ENCODE measurements around the gene SPACA9. TPM values are rescaled to one million over a fixed set of nuclear protein-coding genes. Genes with fewer than 3 reads are reported as not detected.
A peak's percentile ranks its signal among the peaks of the same experiment; 100 is the strongest.

SPACA9 gene
- total RNA-seq, 4 donors from 2014 or later = 1.00 to 9.0 (median 1.7) TPM

DNA sequence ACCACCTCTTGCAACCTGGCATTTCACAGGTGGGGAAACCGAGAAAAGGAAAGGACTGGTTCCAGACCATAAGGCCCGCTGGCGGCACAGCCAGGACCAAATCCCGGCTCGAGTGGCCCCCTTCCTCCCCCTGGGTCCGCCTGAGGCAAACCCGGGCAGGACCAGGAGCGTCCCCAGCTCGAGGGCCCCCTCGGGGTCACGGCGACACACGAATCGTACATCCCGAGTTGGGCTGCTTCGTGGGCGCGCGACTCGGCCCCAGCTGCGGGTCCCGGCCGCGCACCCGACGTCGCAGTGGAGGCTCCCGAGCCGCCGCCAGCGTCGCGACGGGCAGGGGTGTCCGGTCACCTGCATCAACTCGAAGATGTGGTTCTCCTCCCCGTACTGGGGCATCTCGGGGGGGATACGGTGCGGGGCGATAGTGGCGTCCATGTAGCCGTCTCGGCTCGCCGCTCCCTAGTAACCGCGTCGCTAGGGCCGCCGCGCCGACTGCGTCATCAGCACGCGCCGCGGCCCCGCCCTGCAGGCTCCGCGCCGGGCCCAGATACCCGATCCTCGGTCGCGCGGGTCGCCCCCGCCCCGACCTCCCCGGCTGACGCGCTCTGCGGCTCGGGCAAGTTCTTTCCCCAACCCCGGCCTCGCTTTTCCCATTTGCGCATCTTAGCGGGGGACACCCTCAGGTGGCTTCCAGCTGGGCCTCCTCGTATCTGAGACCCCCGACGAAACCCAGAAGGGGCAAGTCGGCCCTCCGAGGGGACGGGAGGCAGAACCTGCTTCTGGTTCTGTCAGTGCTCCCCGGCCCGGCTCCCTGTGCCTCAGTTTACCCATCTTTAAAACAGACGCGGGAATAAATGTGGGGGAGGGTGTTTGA lies 639 bp upstream of the SPACA9 start, which contains the start of gene AK8:
TSS of gene AK8 (minus strand) at position 461 of the 871 bp plus-strand sequence. CDS start at position 432, 29 bp downstream.
- in situ Hi-C loops (cut with MboI; ENCODE audit: low pct_ligation_motif_present in 1 of 4, low pct_unique_long_range_greater_than_20kb in 1 of 4, low sequenced_read_pairs in 3 of 4) = no loop called here
- peak; percentile 35 to 55 (median 49) for TF ChIP-seq POLR2AphosphoS5 (IDR thresholded peaks at IDR 0.05)
- peak; percentile 38 for TF ChIP-seq POLR2A (IDR thresholded peaks at IDR 0.05)
- TF ChIP-seq, protein P1, sequence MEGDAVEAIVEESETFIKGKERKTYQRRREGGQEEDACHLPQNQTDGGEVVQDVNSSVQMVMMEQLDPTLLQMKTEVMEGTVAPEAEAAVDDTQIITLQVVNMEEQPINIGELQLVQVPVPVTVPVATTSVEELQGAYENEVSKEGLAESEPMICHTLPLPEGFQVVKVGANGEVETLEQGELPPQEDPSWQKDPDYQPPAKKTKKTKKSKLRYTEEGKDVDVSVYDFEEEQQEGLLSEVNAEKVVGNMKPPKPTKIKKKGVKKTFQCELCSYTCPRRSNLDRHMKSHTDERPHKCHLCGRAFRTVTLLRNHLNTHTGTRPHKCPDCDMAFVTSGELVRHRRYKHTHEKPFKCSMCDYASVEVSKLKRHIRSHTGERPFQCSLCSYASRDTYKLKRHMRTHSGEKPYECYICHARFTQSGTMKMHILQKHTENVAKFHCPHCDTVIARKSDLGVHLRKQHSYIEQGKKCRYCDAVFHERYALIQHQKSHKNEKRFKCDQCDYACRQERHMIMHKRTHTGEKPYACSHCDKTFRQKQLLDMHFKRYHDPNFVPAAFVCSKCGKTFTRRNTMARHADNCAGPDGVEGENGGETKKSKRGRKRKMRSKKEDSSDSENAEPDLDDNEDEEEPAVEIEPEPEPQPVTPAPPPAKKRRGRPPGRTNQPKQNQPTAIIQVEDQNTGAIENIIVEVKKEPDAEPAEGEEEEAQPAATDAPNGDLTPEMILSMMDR (IDR thresholded peaks at IDR 0.05) = no peak
- Histone ChIP-seq H3K27ac (peak within 1 kb of the TSS; percentile 80 to 86 (median 84)), H3K27me3 (no peaks in the 10 kb centered on the region), H3K4me1 (peaks cover 0 to 16% (median 8%) of the 10 kb centered on the region in 4 donors), H3K9me3 (no peaks in the 10 kb centered on the region), H3K36me3 (no peaks in the 10 kb centered on the region), H3K4me3 (peak within 1 kb of the TSS; percentile 71 to 97 (median 86))
- DNase-seq = peak; percentile 74
- 2% methylated on average over 57 of the region's 89 CpGs; no CpG with 5 or more reads in 1 of the 2 donors for WGBS, 2 donors (ENCODE audit: low coverage in 1 of 2)
- intact Hi-C loops (cut with DNase I; ENCODE audit: low total_unique reads) = no loop called here

DNA sequence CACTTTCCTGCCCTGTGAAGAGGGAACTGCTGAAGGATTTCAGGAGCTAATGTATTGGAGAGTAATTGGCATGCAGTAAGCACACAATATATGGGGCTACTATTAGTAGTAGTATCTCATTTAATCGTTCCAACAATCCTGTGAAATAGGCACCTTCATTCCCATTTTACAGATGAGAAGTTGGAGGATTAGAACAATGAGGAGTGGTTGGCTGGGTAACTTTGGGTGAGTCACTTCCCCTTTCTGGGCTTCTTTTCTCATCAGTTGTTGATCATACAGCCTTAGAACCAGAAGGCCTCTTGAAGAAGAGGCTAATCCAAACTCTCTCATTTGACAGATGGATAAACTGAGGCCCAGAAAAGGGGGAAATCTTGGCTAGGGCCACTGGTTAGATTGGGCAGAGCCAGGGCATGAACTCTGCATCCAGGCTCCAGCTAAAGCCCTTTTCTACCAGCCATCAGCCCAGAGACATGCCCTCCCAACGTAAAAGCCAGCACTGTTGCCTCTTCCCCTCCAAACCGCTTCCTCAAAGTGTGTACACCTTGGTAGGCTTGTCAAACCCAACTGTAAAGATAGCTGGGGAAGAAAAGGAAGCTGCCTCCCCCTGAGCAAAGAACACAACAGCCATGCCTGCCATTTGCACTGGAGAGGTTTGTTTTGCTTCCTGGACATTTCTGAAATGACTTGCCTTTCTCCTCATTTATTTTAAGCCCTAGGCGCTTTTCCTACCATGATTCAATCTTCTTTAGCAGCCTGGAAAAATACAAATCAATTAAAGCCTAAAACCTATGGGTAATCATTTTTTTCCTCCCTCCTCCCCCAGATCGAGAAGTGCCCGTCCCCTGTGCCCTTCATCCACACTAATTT lies 992 bp downstream of the SPACA9 start:
- no peak for DNase-seq
- Histone ChIP-seq H3K27ac (peak overlapping the region; percentile 80 to 86 (median 84)), H3K27me3 (no peaks in the 10 kb centered on the region), H3K4me1 (peaks cover 0 to 16% (median 8%) of the 10 kb centered on the region in 4 donors), H3K4me3 (peak overlapping the region in 1 of 4 donors; percentile 88), H3K9me3 (no peaks in the 10 kb centered on the region), H3K36me3 (no peaks in the 10 kb centered on the region)
- TF ChIP-seq POLR2A (IDR thresholded peaks at IDR 0.05) (no peak), EP300 (IDR thresholded peaks at IDR 0.05; ENCODE audit: low read depth) (no peak), POLR2AphosphoS5 (IDR thresholded peaks at IDR 0.05) (no peak)
- TF ChIP-seq, protein P1 (IDR thresholded peaks at IDR 0.05) = no peak
- in situ Hi-C loops (cut with MboI; ENCODE audit: low pct_ligation_motif_present in 1 of 4, low pct_unique_long_range_greater_than_20kb in 1 of 4, low sequenced_read_pairs in 3 of 4) (no loop called here), intact Hi-C loops (cut with DNase I; ENCODE audit: low total_unique reads) (no loop called here)
- 85 to 89% methylated on average over 4 to 6 of the region's 6 CpGs for WGBS, 2 donors (ENCODE audit: low coverage in 1 of 2)

DNA sequence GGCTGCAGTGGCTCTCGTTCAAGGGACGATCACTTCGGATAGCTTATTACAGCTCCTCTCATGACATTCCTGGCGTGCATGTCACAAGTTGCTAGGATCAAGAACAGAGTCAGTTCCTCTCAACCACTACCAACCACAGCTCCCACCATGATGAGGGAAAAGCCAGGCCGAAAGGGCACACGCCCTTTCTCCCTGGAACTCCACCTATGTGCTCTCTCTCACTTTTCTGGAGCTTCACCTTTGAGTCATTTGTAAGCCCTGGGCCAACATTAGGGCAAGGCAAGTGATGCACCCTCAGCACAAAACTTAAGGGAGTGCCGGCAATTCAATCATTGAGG lies 1.6 kb downstream of the SPACA9 start:
- Histone ChIP-seq H3K36me3 (no peaks in the 10 kb centered on the region), H3K27ac (no peak overlapping the region), H3K27me3 (no peaks in the 10 kb centered on the region), H3K9me3 (no peaks in the 10 kb centered on the region), H3K4me3 (no peak overlapping the region), H3K4me1 (peaks cover 0 to 16% (median 8%) of the 10 kb centered on the region in 4 donors)
- TF ChIP-seq POLR2A (IDR thresholded peaks at IDR 0.05) (no peak), POLR2AphosphoS5 (IDR thresholded peaks at IDR 0.05) (no peak), EP300 (IDR thresholded peaks at IDR 0.05; ENCODE audit: low read depth) (no peak)
- TF ChIP-seq, protein P1 (IDR thresholded peaks at IDR 0.05) = no peak
- DNase-seq = no peak
- 86 to 94% methylated on average over 5 to 7 of the region's 7 CpGs for WGBS, 2 donors (ENCODE audit: low coverage in 1 of 2)
- intact Hi-C loops (cut with DNase I; ENCODE audit: low total_unique reads) (no loop called here), in situ Hi-C loops (cut with MboI; ENCODE audit: low pct_ligation_motif_present in 1 of 4, low pct_unique_long_range_greater_than_20kb in 1 of 4, low sequenced_read_pairs in 3 of 4) (no loop called here)

DNA sequence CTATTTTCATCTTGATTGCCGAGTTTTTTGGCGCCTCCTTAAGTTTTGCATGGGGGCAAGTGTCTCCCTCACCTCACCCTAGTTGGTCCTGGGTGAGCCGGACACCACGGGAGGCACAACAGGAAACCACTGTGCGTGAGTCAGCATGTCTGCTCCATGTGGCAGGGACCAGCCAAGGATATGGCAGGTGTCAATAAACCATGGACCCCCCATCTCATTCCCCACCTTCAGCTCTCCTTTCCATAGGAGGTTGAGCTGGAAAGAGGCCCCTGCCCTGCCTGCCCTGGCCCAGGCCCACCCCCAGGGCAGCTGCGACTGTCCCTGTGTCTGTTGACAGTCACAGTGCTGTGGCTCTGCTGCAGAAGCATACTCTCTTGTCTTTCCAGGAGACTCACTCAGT lies 3.1 kb downstream of the SPACA9 start:
- in situ Hi-C loops (cut with MboI; ENCODE audit: low pct_ligation_motif_present in 1 of 4, low pct_unique_long_range_greater_than_20kb in 1 of 4, low sequenced_read_pairs in 3 of 4) = no loop called here
- WGBS, 2 donors (ENCODE audit: low coverage in 1 of 2) = 66 to 67% methylated on average over 3 to 6 of the region's 6 CpGs

More for the DNA sequence above, 3.1 kb downstream of the SPACA9 start:
- Histone ChIP-seq H3K9me3 (no peaks in the 10 kb centered on the region), H3K4me1 (peaks cover 0 to 16% (median 8%) of the 10 kb centered on the region in 4 donors), H3K36me3 (no peaks in the 10 kb centered on the region), H3K4me3 (no peak overlapping the region), H3K27ac (no peak overlapping the region), H3K27me3 (no peaks in the 10 kb centered on the region)
- TF ChIP-seq, protein P1 (IDR thresholded peaks at IDR 0.05) = no peak
- TF ChIP-seq POLR2AphosphoS5 (IDR thresholded peaks at IDR 0.05) (no peak), EP300 (IDR thresholded peaks at IDR 0.05; ENCODE audit: low read depth) (no peak), POLR2A (IDR thresholded peaks at IDR 0.05) (no peak)
- intact Hi-C loops (cut with DNase I; ENCODE audit: low total_unique reads) = no loop called here
- no peak for DNase-seq

All from transverse colon (tissue), 4 donors.